GM18861 (cell line): Measurements from ENCODE around the gene ERC2.
"Not testable (repeated sequence)": the region's sequence is repeated elsewhere in the genome, so short reads cannot be mapped to it uniquely, and the experiment has no call there.

ENCODE experiments used
- ATAC-seq: cut with Tn5 transposase; IDR thresholded peaks from one replicate; pipeline ENCODE4 v1.9.1; 2021; ENCODE audit not compliant: unreplicated experiment

Gene ERC2

DNA sequence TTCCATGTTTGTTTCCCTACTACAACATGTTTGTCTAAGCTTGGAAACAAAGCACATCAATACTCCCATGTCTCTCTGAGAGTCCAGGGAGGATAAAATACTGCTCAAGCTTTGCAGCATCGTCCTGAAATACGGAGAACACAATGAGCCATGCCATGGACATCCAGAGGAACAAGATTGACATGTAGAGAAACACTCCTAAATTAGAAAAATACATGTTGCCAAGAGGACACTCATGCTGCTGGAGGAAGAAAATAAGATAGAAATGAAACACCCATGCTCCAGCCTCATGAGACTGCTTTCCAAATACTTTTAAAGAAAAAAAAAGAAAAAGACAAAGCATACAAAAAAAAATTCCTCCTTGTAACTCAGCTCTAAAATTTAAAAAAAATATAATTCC is 387.0 kb downstream of the ERC2 start:
- ATAC-seq: no peak

DNA sequence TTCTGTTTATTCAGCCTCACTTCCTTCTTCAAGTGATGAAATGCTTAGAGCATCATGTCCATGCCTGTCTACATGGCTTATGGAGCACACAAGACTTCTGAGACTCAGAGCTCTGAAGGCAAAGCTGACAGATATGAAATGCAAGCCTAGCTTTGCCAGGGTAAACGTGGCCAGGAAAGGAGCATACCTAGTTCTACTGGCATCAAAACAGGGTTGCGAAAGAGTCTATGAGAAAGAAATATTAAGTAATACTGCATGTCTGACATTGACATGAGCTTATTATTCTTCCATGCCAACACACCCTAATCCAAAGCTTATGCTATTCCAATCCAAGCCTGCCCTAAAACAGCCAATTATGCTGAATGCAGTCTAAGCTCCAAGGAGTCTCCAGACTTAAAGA is 391.5 kb downstream of the ERC2 start:
- no peak for ATAC-seq

DNA sequence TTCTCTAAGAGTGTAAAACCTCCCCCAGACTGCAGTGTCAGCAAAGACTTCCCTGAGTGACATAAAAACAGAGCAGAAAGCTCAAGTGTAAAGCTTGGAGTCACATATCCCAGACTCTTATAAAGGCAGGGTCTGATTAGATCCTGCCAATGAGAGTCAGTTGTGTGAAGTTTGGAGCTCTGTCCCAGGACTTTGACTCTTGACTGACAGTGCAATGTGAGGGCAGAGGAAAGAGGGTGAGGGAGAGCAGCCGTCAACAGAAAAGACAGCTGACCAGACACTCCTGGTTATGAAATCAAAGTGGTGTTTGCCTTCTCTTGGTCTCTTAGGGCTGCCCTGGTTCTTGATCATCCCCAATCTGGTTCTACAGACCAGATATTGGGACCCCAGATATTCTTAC is 393.2 kb downstream of the ERC2 start:
- ATAC-seq: no peak

DNA sequence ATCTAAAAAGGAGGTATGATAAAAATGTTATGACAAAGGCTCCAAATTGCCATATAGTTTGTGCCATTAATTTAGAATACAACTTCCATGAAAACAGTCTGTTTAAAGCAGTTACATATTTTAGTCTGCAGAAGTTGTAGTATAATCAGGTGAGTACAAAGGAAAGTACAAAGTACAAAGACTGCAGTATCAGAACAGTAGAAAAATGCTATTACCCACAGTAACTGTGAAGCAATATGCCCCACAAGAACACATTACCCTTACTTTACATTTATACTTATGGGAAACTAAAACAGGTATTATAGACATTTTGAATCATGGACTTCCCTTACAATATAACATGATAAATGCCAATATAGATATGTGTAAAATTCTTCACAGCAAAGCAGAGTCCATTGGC is 398.5 kb downstream of the ERC2 start:
- no peak for ATAC-seq

DNA sequence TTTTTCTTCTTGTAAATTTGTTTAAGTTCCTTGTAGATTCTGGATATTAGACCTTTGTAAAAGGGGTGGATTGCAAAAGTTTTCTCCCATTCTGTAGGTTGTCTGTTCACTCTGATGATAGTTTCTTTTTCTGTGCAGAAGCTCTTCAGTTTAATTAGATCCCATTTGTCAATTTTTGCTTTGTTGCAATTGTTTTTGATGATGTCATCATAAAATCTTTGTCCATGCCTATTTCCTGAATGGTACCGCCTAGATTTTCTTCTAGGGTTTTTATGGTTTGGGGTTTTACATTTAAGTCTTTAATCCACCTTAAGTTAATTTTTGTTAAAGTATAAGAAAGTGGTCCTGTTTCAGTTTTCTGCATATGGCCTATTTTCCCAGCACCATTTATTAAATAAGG is 401.9 kb downstream of the ERC2 start:
- not testable (repeated sequence) for ATAC-seq

DNA sequence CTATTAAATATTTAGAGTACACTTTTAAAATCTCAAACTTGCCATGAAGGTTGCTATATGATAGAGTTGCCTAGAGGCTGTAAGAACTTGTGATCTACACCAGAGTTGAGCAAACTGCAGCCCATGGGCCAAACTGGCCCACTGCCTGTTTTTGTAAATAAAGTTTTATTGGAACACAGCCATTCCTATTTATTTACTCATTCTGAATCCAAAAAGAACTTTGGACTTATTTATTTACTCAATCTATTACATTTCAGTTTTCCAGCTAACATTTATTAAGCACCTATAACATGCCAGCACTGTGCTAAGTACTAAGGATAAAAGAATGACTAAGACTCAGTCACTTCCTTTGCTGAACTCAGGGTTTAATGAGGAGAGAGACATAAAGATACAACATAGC is 403.6 kb downstream of the ERC2 start:
- ATAC-seq: no peak

DNA sequence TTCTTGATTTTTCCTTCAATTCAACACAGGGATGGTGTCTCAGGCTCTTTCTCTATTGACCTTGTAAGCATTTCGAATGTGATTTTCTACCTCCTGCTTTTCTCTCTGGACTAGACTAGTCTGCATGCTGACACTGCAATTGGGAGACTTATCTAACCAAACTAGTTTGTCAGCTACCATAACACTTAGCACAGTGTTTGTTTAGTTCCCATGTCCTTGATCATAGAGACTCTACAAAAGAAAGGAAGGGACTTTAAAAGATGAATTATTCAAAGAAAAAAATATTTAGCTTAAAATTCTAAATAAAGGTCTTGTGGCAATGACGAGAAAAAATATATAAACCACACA is 407.0 kb downstream of the ERC2 start:
- no peak for ATAC-seq

DNA sequence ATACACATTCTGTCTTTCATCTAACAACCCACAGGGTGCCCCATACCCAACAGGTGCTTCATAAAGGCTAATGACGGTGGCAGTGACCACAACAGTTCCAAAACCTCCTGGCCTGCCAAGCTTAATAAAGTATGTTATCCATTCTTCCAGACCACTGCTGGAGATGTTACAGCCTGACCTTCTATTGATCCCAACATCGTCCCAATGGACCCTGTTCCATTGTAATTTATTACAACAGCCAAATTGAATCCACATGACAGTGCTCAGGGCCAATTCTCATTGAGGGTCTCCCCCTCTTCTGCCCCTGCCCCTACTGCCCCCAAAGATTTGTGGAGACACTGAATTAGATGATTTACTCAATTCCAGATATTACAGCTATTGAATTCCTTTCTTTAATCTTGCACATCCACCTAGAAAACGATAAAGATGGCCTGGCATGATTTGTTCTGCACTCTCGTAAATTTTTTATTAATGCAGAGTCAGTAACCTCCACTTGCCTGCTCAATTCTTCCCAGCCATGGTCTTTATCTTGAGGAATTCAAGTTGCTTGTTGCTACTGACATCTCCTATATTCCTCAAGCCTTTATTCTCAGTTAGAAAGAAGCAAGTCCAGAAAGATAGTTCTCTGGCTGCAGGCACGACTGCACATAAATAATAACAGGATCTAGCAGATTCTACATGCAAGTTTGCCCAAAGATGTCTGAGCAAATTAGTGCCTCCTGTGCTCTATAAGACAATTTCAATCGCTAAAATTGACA is 407.6 kb downstream of the ERC2 start:
- no peak for ATAC-seq

DNA sequence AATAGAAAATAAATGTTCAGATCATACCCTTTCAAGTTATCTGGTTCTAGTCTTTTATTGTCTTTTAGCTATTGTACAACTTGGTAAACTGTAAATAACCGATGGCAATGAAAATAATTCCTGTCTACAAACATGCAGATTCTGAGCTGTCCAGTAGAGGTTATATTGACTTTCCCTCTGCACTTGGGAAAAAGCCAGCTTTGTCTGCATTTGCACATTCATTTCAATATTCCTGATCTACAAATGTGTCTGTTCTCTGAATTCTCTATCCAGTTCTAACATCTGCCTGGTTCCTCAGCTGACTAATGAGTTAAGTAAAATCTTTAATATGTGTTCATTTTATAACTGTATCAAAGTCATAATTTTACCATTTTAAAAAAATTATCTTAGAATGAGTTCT is 408.5 kb downstream of the ERC2 start:
- no peak for ATAC-seq

DNA sequence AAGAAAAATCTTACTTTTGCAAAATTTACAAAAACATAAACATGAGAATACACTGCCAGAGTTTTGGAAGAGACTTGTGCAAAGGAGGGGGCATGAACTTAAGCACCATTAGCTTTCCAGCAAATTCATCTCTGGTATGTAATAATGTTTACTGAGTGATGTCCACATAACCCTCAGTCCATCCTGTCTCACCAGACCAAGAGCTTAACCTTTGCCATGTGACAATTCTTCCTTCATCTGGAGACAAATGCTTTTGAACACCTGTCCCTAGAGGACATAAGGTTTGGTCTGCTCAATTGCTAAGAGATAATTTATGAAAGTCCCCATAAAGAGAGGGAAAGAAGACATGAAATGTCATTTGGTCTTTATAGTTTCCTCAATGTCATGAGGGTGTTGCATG is 412.3 kb downstream of the ERC2 start:
- no peak for ATAC-seq

DNA sequence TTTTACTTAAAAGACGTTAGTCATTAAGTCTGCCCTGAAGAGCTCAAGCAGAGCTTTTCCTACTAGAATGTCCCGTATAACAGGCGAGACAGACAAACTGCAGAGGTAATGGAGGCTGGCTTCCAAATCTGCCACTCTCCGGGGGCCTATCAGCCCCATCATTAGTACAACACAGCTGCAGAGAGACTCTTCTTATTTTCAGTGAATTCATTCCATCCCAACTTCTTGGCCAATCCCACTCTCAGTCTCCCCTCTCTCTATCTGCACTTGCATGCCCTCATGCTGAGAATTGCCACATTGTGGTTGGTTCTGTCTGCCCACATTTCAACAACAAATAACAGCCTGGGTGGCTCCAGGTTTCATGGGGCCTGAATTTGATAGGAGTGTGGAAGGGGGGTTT is 412.7 kb downstream of the ERC2 start:
- ATAC-seq: no peak

DNA sequence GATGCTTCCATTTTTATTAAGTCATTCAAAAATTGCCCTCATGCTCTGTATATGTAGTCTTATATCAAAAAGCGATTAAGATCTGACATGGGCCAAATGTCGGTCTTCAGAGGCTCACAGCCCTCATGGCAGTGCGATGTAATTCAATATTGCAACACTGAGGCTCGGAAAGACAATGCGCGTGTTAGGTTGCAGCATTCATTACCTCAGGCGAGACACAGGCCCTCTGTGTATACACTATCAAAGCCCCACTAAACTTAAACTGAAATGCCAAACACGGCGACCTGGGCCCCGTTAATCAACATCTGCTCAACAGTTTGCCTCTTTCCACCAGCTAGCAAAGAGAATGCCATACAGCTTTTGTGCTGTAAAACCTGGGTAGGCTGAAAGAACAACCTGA is 413.4 kb downstream of the ERC2 start:
- no peak for ATAC-seq

DNA sequence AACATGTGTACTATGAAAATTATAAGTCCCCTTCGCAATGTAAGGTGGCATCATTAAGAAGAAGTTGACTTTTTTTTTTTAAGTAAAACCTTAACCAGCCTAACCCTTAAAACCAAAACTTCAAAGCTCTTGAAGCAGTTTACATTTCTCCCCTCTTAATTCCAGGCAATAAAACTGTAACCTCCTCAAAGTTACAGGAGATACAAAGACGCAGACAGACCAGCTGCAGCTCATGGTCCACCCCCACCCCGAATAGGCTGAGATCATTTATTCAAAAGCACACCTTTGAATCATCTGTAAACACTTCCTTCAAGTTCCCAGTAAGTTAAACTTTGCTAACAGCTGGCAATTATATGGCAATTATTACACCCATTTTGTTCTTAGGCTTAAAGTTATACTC is 414.5 kb downstream of the ERC2 start:
- ATAC-seq: no peak

DNA sequence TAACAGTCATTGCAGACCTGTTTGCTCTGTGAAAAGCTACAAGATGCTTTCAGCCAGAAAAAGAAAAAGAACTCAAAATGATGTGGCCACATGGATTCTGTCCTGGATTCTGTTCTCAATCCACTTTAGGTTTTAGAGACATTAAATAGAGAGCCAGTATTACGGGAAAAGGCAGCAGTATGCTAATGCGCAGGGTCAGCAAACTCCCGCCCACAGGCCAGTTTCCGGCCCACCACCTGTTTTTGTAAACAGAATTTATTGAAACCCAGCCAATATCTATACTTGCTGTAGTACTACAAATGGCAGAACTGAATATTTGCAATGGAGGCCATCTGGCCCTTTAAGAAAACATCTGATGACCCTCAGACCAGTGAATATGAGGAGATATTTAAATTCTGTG is 416.1 kb downstream of the ERC2 start:
- ATAC-seq: no peak

DNA sequence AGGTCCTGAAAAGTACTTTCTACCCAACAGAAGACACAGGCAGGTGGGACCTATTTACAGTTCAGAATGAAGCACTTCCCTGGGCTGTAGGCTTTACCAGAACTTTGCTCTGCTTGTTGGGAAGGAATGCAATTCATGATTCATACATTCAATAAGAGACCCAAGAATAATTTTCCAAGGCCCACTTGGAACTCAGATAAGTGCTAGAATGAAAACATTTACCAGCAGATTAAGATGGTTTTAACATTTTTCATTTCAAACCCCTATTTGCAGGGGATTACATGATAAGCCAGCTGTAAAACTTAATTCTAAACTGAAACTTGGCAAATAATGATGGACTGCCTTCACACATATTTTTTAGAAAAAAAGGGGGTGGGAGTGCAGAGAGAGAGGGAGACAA is 417.2 kb downstream of the ERC2 start:
- ATAC-seq: no peak

DNA sequence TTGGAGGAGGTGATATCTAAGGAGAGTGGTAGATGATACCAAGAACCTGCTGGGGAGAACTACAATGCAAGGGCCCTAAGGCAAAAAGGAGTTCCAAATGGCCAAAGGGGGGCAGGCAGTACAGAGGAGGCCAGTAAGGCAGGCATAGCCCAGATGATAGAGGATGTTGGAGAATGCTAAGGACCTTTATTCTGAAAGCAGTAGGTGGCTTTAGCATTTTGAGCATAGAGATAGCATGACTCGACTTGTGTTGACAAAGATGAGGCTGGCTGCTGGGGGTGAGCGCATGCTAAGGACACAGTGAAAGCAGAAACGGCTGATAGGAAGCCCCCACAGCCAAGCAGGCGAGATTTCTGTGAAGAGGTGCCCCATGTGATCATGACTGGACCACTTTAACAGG is 419.3 kb downstream of the ERC2 start:
- no peak for ATAC-seq

DNA sequence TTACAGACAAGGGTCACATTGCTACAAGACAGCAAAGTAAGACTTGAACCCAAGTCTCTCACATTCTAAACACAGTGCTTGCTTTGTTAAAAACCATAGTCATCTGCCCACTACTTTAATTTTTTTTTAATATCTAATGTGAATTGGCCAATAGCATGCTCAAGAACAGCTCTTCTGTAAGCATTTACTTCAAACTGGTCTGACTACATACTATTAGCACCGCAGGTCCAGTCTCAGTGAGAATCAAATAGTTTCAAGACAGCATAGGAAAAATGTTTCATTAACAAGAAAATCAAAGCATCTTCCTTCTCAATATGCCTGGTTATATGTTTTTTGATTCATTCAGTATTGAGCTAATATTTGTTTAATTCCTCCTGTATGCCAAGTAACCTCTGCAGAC is 419.9 kb downstream of the ERC2 start:
- ATAC-seq: no peak

DNA sequence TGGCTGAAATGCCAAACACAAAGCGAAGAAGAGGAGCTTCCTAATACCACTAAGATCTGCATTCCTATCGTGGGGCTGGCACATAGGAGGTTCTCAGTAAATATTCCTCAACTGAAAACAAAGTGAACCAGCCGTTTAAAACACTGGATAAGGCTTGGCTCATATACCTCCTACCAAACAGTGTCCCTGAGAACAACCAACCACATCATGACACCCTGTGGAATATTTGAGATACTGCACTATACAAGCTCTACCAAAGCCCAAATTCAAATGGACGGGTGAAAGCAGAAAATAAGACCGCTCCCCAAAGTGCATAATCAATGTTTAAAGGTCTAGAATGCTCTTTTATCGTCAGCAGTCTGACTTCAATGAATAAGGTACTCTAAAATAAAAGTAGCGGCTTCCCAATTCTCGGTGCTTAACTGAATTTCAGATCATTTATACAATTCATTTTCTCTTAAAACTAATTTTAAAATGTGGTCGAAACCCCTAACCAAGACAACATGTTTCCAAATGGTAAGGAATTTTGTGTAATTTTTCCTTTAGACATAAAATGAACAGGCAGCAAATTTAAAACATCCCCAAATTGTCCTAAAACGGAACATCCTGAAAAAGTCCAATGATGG is 425.8 kb downstream of the ERC2 start:
- no peak for ATAC-seq

DNA sequence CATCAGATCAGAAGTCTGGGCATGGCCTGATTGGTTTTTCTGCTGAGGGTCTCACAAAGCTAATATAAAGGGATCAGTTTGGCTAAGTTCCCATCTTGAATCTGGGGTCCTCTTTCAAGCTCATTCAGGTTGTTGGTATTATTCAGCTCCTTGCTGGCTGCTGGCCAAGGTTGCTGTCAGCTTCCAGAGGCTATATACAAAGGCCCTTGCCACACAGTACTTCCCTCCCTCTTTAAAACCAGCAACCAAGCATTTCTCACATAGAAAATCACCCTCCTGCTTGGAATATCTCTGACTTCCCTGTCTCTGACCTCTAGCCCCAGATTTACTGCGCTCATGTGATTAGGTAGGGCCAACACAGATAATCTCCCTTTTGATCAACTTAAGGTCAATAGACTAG is 442.9 kb downstream of the ERC2 start:
- ATAC-seq: no peak

DNA sequence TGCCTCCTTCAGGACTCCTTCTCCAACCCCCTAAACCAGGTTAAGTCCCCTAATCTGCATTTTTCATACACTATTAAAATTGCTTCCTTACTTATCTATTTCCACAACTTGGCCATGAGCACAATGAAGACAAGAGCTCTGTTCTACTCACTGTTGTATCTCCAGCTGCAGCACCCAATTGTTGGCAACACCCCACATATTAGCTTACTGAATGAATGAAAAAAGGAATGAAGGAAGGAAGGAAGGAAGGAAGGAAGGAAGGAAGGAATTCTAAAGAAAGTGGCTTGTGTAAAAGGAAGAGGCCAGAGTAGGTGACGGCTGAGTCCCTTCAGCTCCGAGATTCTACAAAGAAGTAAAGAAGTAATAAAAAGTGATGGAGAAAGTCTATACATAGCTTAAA is 444.7 kb downstream of the ERC2 start:
- ATAC-seq: no peak

DNA sequence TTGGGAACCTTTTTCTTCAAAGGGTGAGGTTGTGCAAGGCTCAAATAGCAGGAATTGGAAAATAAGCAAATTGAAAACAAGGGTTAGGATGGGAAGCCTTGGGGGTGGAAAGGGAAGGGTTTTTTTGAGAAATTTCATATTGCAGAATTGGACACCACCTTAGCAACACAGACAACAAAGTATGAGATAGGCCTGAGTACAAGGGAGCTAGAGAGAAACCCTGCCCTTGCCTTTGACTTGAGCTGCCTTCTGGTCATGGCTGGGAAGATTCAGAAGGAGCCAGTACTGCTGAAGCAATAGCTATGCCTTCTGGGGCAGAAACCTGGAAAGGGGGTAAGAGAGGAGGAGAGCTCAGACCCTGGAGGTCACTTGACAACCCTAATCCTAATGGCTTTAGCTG is 445.6 kb downstream of the ERC2 start:
- no peak for ATAC-seq

DNA sequence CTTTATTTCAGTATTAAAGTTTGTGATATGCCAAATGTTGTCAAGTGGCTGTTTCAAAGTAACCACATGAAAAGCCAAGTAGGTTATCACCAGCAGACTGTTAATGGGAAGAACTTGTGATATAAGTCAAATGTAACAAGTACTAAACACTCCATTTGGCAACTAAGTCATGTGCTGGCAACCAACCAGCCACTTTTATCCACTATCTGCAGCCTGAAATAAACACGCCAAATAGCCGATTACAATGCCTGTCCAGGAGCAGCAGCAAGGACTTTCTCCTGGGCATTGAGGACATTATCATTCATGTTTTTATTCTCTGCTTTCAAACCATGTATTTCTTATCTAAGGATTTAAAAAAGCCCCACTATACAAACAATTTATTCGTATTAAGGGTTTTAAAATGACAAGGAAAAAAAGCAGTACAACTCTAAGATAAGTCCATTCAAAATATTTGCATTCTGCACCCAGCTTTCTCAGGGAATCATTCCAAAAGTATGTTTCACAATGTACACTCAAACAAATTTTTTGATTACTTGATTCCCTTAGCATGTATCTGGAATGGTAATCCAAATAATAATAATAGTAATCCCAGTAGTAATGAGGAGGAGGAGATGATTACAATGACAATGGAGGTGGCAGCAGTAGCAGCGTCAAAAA is 448.6 kb downstream of the ERC2 start:
- no peak for ATAC-seq

DNA sequence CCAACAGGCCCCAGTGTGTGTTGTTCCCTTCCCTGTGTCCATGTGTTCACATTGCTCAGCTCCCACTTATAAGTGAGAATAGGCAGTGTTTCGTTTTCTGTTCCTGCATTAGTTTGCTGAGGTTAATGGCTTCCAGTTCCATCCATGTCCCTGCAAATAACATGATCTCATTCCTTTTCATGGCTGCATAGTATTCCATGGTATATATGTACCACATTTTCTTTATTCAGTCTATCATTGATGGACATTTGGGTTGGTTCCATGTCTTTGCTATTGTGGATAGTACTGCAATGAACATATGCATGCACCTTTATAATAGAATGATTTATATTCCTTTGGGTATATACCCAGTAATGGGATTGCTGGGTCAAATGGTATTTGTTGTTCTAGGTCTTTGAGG is 452.9 kb downstream of the ERC2 start:
- not testable (repeated sequence) for ATAC-seq
